Activated CD4-positive, alpha-beta memory T cell treated with anti-CD3 and anti-CD28 coated beads for 36 hours (primary cell): Measurements from ENCODE around the gene PDGFA. TPM values are rescaled to one million over a fixed set of nuclear protein-coding genes. Genes with fewer than 3 reads are reported as not detected.

ENCODE experiments used
- CTCF ChIA-PET: fragments of 350-600 bp; sonication (Branson Sonifier 250); formaldehyde crosslinking; loops from one replicate; lab custom pipeline; 2021; ENCODE audit warnings: antibody characterized with exemption, inconsistent platforms; lab: Charles Lee
- POLR2A ChIA-PET: fragments of 350-600 bp; sonication (Branson Sonifier 250); formaldehyde crosslinking; loops from one replicate; lab custom pipeline; 2021; ENCODE audit warnings: antibody characterized with exemption; lab: Charles Lee
- DNase-seq: peaks from one replicate; pipeline ENCODE4 v3.0.0-alpha.2; 2020
- H3K27ac Mint-ChIP-seq: one replicate; pipeline ENCODE4 v1.8.0; 2021; ENCODE audit warnings: mixed read lengths
- H3K27me3 Mint-ChIP-seq: one replicate; pipeline ENCODE4 v1.8.0; 2021; ENCODE audit warnings: mixed read lengths
- H3K36me3 Mint-ChIP-seq: one replicate; pipeline ENCODE4 v1.8.0; 2021; ENCODE audit warnings: mixed read lengths
- H3K4me1 Mint-ChIP-seq: one replicate; pipeline ENCODE4 v1.8.0; 2021; ENCODE audit warnings: low read depth, mixed read lengths
- H3K4me3 Mint-ChIP-seq: one replicate; pipeline ENCODE4 v1.8.0; 2021; ENCODE audit warnings: mild to moderate bottlenecking, mixed read lengths
- H3K9me3 Mint-ChIP-seq: one replicate; pipeline ENCODE4 v1.8.0; 2021; ENCODE audit warnings: mixed read lengths
- intact Hi-C: fragments of 100-400 bp; cut with micrococcal nuclease; formaldehyde crosslinking; loops from one replicate; pipeline ENCODE4 v1.15.1; 2023
- total RNA-seq, 2 experiments: library from RNA; stranded (reverse); gene quantifications; one replicate each; pipeline ENCODE4 v1.2.3, GENCODE V29; 2021

Gene PDGFA
- total RNA-seq, 2 experiments from 2014 or later: 6.3 to 6.9 TPM

DNA sequence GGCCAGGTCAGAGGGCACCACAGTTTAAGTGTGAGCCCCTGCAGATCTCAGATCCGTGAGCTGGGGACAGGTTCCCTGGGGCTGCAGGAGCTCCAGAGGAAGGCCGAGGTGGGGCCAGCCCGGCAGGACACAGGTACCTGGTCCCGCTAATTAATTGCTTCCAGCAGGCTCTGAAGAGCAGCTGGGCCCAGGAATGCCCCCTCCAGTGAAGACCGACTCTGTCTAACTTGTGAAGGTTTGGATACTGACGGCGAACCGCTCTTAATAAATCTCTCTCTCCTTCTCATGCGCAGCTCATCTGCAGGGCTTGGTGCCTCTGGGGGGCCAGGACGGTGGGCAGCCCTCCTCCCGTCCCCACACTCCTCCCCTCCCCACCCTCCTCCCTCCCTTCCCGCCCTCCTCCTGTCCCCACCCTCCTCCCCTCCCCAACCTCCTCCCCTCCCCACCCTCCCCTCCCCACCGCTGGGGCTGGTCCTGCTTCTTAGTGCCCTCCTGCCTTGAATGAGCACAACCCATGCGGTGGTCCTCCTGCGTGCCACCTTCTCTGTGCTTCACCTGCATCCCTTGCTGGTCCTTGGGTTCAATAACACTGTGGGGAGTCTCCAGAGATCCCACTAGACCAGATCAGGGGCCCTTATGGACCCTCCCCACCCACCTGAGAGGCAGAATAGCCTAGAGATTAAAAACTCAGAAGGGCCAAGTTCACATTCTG is 38.3 kb downstream of the PDGFA start:
- H3K9me3 Mint-ChIP-seq: no peaks in the 10 kb centered on the region
- no peaks in the 10 kb centered on the region for H3K36me3 Mint-ChIP-seq
- intact Hi-C loops: no loop called here
- peaks cover 16% of the 10 kb centered on the region for H3K27me3 Mint-ChIP-seq
- ChIA-PET CTCF (no interaction called here), POLR2A (no interaction called here)
- no peak overlapping the region for H3K27ac Mint-ChIP-seq
- no peak overlapping the region for H3K4me3 Mint-ChIP-seq
- DNase-seq: no peak
- H3K4me1 Mint-ChIP-seq: no peaks in the 10 kb centered on the region

- no peaks in the 10 kb centered on the region for H3K4me1 Mint-ChIP-seq
- H3K9me3 Mint-ChIP-seq: no peaks in the 10 kb centered on the region
- CTCF ChIA-PET: no interaction called here
Measured at GRCh38 chr7:480531-481218, 39.0 kb downstream of the PDGFA start.

DNA sequence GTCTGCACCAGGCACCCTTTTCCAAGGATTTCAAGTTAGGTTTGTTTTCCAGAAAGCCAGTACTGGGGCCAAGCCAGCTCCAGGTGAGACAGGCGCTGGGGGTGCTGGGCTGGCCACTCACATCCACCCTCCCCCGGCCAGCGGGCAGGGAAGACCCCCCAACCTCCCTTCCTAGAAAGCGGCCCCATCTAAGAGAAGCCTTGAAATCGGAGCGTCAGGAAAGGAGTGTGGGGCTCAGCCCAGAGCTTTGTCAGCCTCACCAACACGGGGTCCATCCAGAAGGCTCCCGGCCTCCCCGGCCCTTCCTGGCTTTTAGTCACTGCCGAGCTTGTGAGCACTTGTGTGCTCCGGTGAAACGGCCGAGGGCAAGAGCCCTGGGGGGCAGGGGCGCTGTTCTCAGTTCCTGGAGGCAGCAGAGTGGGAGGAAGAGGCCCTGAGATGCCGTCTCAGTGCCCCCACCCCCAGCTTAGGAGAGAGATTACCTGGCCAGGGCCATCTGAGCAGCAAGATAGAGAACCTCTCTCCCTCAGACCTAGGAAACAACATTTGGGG is 39.6 kb downstream of the PDGFA start:
- ChIA-PET CTCF (no interaction called here), POLR2A (no interaction called here)
- Mint-ChIP-seq H3K4me3 (no peak overlapping the region), H3K4me1 (no peaks in the 10 kb centered on the region), H3K36me3 (no peaks in the 10 kb centered on the region), H3K27me3 (peaks cover 14% of the 10 kb centered on the region), H3K27ac (no peak overlapping the region), H3K9me3 (no peaks in the 10 kb centered on the region)
- no peak for DNase-seq
- intact Hi-C loops: no loop called here

More at GRCh38 chr7:480531-481218, 39.0 kb downstream of the PDGFA start:
- intact Hi-C loops: no loop called here
- Mint-ChIP-seq H3K27ac (no peak overlapping the region), H3K36me3 (no peaks in the 10 kb centered on the region), H3K4me3 (no peak overlapping the region), H3K27me3 (peaks cover 14% of the 10 kb centered on the region)
- no peak for DNase-seq
- POLR2A ChIA-PET: no interaction called here

DNA sequence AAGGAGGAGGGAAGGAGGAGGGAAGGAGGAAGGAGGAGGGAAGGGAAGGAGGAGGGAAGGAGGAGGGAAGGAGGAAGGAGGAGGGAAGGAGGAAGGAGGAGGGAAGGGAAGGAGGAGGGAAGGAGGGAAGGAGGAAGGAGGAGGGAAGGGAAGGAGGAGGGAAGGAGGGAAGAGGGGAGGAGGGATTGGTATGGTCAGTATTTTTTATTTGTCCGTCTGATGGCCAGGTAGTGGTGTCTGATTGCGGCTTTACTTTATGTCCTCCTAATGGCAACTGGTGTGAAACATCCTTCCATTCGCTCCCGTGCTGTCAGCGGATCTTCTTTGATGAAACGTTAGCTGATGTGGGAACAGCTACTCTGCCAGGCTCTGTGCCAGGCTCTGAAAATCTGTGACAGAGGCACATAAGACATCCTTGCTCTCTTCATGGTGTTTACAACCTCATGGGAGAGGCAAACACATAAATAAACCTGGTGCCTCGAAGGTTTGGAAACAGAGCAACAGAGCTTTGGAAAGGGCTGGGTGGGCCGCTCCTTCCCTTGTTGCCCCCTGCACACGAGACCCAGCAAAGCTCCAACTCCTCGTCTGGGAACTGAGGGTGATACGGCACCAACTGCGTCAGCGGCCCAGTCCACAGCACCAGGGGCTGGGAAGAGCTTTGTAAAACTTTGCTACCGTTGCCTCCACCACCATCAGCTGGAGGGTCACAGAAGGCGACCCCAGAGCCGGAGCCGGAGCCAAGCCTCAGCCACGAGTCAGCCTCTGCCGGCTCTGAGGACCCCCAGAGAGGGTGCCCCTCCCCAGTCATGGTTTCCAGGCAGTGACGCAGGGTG is 40.3 kb downstream of the PDGFA start:
- no peak for DNase-seq
- no peaks in the 10 kb centered on the region for H3K4me1 Mint-ChIP-seq

GRCh38 chr7:477626-478220 is 41.9 kb downstream of the PDGFA start:
- ChIA-PET CTCF (no interaction called here), POLR2A (no interaction called here)
- peaks cover 3% of the 10 kb centered on the region for H3K9me3 Mint-ChIP-seq
- peaks cover 12% of the 10 kb centered on the region for H3K27me3 Mint-ChIP-seq
- DNase-seq: no peak
- H3K4me1 Mint-ChIP-seq: no peaks in the 10 kb centered on the region
- no peaks in the 10 kb centered on the region for H3K36me3 Mint-ChIP-seq
- intact Hi-C loops: no loop called here
- no peak overlapping the region for H3K4me3 Mint-ChIP-seq
- H3K27ac Mint-ChIP-seq: no peak overlapping the region

More for the DNA sequence above, 40.3 kb downstream of the PDGFA start:
- intact Hi-C loops: no loop called here
- Mint-ChIP-seq H3K36me3 (no peaks in the 10 kb centered on the region), H3K27ac (no peak overlapping the region), H3K27me3 (peaks cover 14% of the 10 kb centered on the region), H3K4me3 (no peak overlapping the region), H3K9me3 (peaks cover 2% of the 10 kb centered on the region)
- POLR2A ChIA-PET: no interaction called here
- CTCF ChIA-PET: no interaction called here

GRCh38 chr7:476736-477360 is 42.8 kb downstream of the PDGFA start:
- no peaks in the 10 kb centered on the region for H3K36me3 Mint-ChIP-seq
- DNase-seq: no peak

DNA sequence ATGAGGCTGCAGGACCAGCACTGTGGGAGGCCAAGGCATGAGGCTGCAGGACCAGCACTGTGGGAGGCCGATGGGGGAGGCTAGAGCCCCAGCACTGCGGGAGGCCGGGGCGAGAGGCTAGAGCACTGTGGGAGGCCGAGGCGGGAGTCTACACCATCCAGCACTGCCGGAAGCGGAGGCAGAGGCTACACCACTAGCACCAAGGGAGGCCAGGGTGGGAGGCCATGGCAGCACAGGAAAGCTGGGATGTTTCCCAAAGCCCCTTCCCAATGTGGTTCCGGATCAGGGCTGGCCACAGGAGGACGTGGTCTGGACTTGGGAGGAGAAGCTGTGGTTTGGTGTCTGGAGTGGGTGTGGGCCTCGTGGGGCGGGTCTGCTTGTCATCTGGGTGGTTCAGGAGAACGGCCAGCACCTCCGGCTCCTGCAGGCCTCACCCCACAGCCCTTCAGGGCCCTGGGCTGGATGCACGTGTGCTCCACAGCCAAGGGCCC is 43.6 kb downstream of the PDGFA start:
- Mint-ChIP-seq H3K27me3 (peaks cover 3% of the 10 kb centered on the region), H3K36me3 (no peaks in the 10 kb centered on the region), H3K9me3 (peaks cover 3% of the 10 kb centered on the region), H3K4me3 (no peak overlapping the region), H3K27ac (no peak overlapping the region), H3K4me1 (no peaks in the 10 kb centered on the region)
- ChIA-PET POLR2A (no interaction called here), CTCF (no interaction called here)
- DNase-seq: no peak
- intact Hi-C loops: no loop called here

More at GRCh38 chr7:476736-477360, 42.8 kb downstream of the PDGFA start:
- peaks cover 3% of the 10 kb centered on the region for H3K9me3 Mint-ChIP-seq
- no peaks in the 10 kb centered on the region for H3K4me1 Mint-ChIP-seq
- H3K27me3 Mint-ChIP-seq: peaks cover 3% of the 10 kb centered on the region
- ChIA-PET POLR2A (no interaction called here), CTCF (no interaction called here)
- intact Hi-C loops: no loop called here
- H3K4me3 Mint-ChIP-seq: no peak overlapping the region
- H3K27ac Mint-ChIP-seq: no peak overlapping the region

- Mint-ChIP-seq H3K36me3 (no peaks in the 10 kb centered on the region), H3K27me3 (peaks cover 3% of the 10 kb centered on the region), H3K27ac (no peak overlapping the region), H3K4me1 (no peaks in the 10 kb centered on the region), H3K4me3 (no peak overlapping the region), H3K9me3 (peaks cover 3% of the 10 kb centered on the region)
- ChIA-PET POLR2A (no interaction called here), CTCF (no interaction called here)
- intact Hi-C loops: no loop called here
- no peak for DNase-seq
Measured at GRCh38 chr7:475425-475728, 44.3 kb downstream of the PDGFA start.

DNA sequence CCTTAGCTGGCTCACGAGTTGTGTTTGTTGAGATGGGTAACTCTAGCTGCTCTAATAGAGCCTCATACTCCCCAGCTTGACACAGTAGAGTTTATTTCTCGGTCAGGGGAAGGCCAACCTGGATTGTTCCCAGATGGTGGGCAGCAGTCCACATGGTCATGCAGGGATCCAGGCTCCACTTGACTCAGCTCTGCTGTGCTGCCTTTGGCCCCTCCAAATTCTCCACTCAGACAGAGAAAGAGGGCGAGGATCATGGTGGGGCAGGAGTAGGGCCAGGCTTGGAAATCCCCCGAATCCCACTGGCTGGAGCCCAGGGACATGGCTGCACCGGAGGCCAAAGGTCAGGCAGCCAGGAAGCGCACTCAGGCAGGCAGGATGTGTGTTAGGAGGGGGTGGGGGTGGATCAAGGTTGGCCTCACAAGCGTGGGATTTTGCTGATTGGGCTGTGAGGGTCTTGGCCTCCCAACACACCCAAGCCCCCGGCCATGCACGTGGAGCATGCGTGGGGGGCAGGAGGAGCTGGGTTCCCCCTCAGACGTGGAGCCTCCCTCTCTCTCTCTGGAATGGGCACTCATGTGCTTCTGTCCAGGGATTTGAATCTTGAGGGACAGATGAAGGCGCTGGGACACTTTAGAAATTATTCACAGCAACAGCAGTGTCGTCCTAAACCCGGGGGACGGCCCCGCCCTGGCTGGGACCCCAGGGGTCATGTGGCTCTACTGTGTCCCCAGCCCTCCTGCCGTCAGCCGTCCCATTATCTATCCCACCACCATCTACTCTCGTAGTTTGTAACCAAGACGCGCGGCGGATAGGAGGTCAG is 44.8 kb downstream of the PDGFA start:
- no peaks in the 10 kb centered on the region for H3K36me3 Mint-ChIP-seq

GRCh38 chr7:473870-474604 is 45.6 kb downstream of the PDGFA start:
- no peak for DNase-seq
- ChIA-PET POLR2A (no interaction called here), CTCF (no interaction called here)
- Mint-ChIP-seq H3K9me3 (peaks cover 3% of the 10 kb centered on the region), H3K4me1 (peaks cover under 1% of the 10 kb centered on the region), H3K27me3 (peaks cover 3% of the 10 kb centered on the region), H3K36me3 (no peaks in the 10 kb centered on the region), H3K27ac (no peak overlapping the region), H3K4me3 (no peak overlapping the region)
- intact Hi-C loops: no loop called here

More for the DNA sequence above, 44.8 kb downstream of the PDGFA start:
- H3K27me3 Mint-ChIP-seq: peaks cover 3% of the 10 kb centered on the region
- ChIA-PET CTCF (no interaction called here), POLR2A (no interaction called here)
- no peaks in the 10 kb centered on the region for H3K4me1 Mint-ChIP-seq
- intact Hi-C loops: no loop called here
- H3K4me3 Mint-ChIP-seq: no peak overlapping the region
- peak overlapping the region; percentile 18 for H3K27ac Mint-ChIP-seq
- H3K9me3 Mint-ChIP-seq: peaks cover 3% of the 10 kb centered on the region
- DNase-seq: no peak
